ENCODE results near the gene SLC24A3.

Gene SLC24A3

DNA sequence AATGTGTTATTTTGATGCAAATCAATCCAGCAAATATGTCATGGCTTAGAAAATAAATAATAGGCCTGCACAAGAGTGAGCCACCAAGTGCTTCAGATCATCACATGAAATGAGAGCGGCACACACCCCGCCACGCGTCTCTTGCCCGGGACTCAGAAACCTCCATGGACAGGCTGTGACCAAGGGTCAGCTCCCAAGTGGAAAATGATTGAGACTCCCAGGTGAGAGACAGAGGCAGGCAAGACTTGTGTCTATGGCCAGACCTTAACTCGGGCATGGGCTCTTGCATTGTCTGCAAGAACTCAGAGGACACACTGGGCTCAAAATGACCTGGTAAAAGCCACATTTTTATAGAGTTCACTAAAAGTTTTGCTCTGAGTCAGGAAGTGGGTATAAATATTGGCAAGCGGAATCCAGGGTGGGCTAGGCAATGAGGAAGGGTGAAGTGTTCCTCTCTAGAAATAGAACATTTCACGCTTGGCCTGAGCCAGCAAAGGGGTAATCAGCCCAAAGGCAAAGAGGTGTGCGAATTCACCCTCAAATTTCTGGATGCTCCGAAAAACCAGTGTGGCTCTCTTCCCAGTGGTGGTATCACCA, 514.9 kb downstream of the SLC24A3 start:
- in situ Hi-C loops (cut with HindIII; ENCODE audit: low pct_unique_long_range_greater_than_20kb, low sequenced_read_pairs) = no loop called here
- no peak for TF ChIP-seq JUND (IDR thresholded peaks at IDR 0.05; ENCODE audit: low read depth)
- no peak for DNase-seq (ENCODE audit: low read depth in 1 of 2, low spot score in 1 of 2)

DNA sequence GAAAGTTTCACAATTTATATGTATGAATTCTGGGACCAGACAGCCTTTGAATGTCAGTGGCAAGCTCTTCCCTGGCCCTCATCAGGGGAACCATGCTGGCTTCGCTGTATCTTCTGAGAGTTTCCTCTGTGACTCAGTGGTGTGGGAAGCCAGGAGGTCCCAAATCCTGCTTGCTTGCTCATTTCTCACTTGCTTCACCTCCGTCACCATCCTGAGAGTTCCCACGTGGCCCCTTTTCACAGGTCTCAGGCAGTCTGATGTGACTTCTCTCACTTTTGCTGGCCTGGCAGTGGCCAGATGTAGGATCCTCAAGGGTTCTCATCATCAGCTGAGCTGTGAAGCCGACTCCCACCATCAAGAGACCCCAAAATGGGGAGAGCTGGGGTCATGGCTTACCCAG, 517.2 kb downstream of the SLC24A3 start:
- no peak for DNase-seq (ENCODE audit: low read depth in 1 of 2, low spot score in 1 of 2)
- TF ChIP-seq JUND (IDR thresholded peaks at IDR 0.05; ENCODE audit: low read depth) = no peak
- in situ Hi-C loops (cut with HindIII; ENCODE audit: low pct_unique_long_range_greater_than_20kb, low sequenced_read_pairs) = no loop called here

DNA sequence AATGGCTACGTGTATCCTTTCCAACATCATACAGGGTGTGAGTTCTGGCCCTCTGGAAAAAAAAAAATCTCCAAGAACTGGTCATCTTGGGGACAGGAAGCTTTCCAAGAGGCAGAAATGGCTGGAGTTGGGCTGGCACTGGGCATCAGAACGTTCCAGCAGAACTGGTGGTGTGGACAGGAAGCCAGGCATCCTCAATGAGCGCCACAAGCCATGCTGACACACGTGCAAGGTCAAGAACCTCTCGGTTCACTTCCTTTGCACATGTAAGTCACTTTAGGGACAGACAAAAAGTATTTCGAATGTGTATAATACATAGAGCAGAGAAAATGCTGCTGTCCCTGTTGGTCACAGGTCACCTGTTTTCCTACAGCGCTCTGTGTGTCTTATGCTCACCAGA, 518.3 kb downstream of the SLC24A3 start:
- no peak for TF ChIP-seq JUND (IDR thresholded peaks at IDR 0.05; ENCODE audit: low read depth)
- in situ Hi-C loops (cut with HindIII; ENCODE audit: low pct_unique_long_range_greater_than_20kb, low sequenced_read_pairs) = no loop called here

DNA sequence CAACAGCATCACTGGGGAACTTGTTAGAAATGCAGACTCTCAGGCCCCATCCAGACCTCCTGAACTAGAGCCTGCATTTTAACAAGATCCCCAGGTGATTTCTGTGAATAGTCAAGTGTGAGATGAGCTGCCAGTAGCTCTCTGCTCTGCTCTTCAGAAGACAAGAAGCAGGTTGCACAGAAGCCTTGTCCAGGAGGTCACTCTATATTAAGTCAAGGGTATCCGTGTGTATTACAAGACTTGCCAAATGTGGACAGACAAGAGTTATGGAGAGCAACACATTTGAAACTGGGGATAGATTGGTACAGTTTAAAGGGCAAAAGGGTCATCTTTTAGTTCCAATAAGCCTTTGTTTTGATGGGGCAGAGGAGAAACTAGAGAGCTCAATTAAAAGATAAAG, 522.4 kb downstream of the SLC24A3 start:
- in situ Hi-C loops (cut with HindIII; ENCODE audit: low pct_unique_long_range_greater_than_20kb, low sequenced_read_pairs) = no loop called here
- no peak for DNase-seq (ENCODE audit: low read depth in 1 of 2, low spot score in 1 of 2)
- no peak for TF ChIP-seq JUND (IDR thresholded peaks at IDR 0.05; ENCODE audit: low read depth)

More for the DNA sequence above, 518.3 kb downstream of the SLC24A3 start:
- DNase-seq (ENCODE audit: low read depth in 1 of 2, low spot score in 1 of 2) = no peak

DNA sequence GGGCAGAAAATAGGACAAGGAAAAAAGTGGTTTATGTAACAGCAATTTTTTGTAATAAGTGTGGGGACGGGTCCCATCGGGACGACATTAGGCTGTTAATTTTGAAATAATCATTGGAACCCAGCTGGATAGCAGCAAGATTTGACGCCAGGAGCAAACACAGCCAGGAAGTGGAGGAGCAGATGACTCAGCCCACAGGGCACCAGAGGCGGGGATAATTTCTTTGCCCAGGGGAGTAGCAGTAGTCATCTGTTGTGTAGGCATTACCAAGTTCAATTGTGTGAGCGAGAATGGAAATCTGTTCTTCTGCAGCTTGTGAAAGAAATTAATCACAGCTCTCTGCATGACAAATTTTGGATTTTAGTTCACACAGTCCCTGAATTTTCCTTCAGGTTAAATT, 523.0 kb downstream of the SLC24A3 start:
- TF ChIP-seq JUND (IDR thresholded peaks at IDR 0.05; ENCODE audit: low read depth) = no peak

DNA sequence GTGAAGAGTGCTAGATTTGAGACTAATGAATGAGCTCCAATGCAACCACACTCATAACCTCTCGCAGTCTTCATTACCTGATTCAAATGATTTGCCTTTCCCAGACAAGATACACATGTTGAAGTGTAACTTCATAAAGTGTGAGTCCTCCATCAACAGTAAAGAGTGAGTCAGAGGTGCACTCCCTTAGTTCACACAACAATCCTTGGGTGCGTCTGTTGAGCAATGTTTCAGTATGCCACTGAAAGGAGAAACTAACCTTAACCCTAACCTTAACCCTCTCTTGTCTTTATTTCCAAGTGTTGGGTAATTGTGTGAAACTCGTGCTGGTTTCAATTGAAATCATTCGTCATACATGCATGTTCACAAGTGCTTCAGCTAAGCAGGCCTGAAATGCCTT, 524.6 kb downstream of the SLC24A3 start:
- no peak for TF ChIP-seq JUND (IDR thresholded peaks at IDR 0.05; ENCODE audit: low read depth)
- in situ Hi-C loops (cut with HindIII; ENCODE audit: low pct_unique_long_range_greater_than_20kb, low sequenced_read_pairs) = no loop called here
- no peak for DNase-seq (ENCODE audit: low read depth in 1 of 2, low spot score in 1 of 2)

More for the DNA sequence above, 523.0 kb downstream of the SLC24A3 start:
- DNase-seq (ENCODE audit: low read depth in 1 of 2, low spot score in 1 of 2) = peak; percentile 29 to 54
- in situ Hi-C loops (cut with HindIII; ENCODE audit: low pct_unique_long_range_greater_than_20kb, low sequenced_read_pairs) = no loop called here

DNA sequence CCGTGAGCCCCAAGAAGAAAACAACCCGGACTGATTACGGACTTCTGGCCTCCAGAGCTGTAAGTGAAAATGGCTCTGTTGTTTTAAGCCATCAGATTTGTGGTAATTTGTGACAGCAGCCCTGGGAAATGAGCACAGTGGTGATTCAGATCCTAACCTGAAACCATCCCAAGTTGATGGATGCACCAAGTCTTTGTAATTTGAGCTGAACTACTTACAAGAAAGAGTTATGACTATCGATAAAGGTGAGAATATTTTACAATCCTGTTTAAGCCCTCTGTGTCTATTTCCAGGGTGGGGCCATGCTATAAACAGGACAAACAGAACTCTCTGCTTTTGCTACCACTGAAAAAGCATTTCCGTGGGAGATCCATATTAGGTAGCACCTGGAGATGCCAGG, 526.5 kb downstream of the SLC24A3 start:
- no peak for DNase-seq (ENCODE audit: low read depth in 1 of 2, low spot score in 1 of 2)
- in situ Hi-C loops (cut with HindIII; ENCODE audit: low pct_unique_long_range_greater_than_20kb, low sequenced_read_pairs) = no loop called here
- TF ChIP-seq JUND (IDR thresholded peaks at IDR 0.05; ENCODE audit: low read depth) = no peak

DNA sequence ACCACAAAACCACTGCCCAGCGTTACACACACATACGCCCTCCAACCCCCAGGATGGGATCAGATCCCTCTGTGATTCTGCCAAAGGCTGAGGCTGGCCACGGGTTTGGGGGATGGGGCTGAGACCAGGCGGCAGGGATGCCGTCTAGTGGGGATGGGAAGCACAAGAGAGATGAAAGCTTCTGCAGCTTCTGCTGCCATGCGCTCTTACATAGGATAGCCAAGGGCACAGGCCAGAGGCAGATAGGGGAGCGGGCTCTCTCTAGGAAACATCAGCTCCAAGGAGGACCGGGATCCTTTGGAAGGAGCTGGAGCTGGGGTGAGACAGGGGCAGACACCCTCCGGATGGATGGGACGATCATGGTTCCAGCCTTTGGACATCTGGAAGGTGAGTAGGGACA, 526.9 kb downstream of the SLC24A3 start:
- DNase-seq (ENCODE audit: low read depth in 1 of 2, low spot score in 1 of 2) = no peak
- no peak for TF ChIP-seq JUND (IDR thresholded peaks at IDR 0.05; ENCODE audit: low read depth)
- in situ Hi-C loops (cut with HindIII; ENCODE audit: low pct_unique_long_range_greater_than_20kb, low sequenced_read_pairs) = no loop called here

DNA sequence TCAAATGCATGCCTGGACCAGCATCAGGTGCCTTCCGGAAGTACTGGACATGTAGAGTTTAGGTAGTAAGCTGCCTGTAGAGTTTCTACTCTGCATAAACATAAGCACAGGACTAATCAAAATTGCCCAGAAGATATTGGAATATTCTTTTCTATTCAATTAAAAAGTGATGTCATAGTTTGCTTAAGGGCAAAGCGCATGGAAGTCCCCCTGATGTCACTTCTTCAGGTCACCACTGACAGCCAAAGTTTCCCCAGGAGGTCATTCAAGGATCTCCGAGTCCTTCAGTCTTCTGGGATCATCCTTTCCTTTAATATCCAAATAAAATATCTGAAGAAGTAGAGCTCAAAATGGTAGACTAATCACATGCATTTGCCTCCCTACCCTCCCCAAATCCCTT, 528.1 kb downstream of the SLC24A3 start:
- DNase-seq (ENCODE audit: low read depth in 1 of 2, low spot score in 1 of 2) = no peak
- no peak for TF ChIP-seq JUND (IDR thresholded peaks at IDR 0.05; ENCODE audit: low read depth)
- in situ Hi-C loops (cut with HindIII; ENCODE audit: low pct_unique_long_range_greater_than_20kb, low sequenced_read_pairs) = no loop called here

DNA sequence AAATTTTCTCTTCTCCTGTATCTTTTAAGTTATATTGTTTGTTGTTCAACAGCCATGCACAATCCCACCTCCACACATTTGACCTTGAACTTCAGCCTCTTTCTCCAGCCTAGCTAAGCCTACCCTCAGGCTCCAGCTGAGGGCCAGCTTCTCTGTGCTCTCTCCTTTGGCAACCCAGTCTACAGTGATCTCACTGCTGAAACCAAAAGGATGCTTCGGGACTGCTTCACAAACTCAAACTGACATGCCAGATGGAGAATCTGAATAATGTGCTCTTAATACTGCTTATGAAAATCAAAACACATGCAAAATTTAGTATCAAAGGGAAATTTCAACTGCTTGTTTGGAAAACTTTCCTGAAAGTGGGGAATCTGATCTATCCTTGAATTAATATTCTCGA, 529.5 kb downstream of the SLC24A3 start:
- TF ChIP-seq JUND (IDR thresholded peaks at IDR 0.05; ENCODE audit: low read depth) = no peak
- DNase-seq (ENCODE audit: low read depth in 1 of 2, low spot score in 1 of 2) = no peak
- in situ Hi-C loops (cut with HindIII; ENCODE audit: low pct_unique_long_range_greater_than_20kb, low sequenced_read_pairs) = no loop called here

DNA sequence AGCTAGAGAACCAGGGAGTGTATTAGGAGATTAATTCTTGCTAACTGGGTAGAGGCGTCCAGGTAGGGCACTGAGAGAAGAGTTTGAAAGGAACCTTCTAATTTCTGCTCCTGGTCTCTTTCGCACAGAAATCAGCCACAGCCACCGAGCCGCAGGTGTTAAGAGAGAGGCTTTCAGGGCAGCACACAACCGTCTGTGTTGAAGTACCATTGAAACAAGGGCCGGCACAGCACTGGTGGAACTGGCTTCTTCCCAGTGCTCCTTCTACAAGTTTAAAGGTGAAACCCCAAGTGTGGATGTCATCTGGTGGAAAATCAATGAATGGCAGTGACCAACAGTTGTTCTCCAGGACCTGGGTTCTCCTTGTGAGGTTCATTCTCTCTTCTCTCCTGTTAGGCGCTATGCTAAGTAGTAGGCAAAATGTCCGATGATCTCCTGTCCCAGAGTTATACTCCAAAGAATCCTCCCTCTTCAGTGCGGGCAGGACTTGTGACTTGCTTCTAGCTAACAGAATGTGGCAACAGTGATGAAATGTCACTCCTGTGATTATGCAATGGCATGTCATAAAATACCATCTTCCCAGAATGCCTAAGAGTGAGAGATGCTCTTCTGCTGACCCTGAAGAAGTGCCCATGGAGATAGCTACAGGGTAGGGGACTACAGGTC, 530.7 kb downstream of the SLC24A3 start:
- in situ Hi-C loops (cut with HindIII; ENCODE audit: low pct_unique_long_range_greater_than_20kb, low sequenced_read_pairs) = no loop called here

DNA sequence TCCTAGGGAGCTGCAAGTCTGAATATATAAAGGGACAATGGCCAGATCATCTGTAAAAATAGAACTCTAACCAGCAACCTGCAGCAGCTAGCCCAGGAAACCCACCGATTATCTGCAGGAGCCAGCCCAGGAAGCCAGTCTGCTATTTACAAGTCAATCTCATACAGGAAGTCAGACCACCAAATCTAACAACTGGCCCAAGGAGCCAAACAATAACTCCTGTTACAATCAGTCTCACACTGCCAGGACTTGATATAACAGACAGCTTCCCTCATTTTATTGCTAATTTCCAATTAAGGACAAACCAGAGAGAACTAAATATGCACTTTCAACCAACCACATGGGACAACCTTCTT, 531.2 kb downstream of the SLC24A3 start:
- no peak for TF ChIP-seq JUND (IDR thresholded peaks at IDR 0.05; ENCODE audit: low read depth)
- in situ Hi-C loops (cut with HindIII; ENCODE audit: low pct_unique_long_range_greater_than_20kb, low sequenced_read_pairs) = no loop called here
- no peak for DNase-seq (ENCODE audit: low read depth in 1 of 2, low spot score in 1 of 2)

More for the DNA sequence above, 530.7 kb downstream of the SLC24A3 start:
- TF ChIP-seq JUND (IDR thresholded peaks at IDR 0.05; ENCODE audit: low read depth) = no peak
- DNase-seq (ENCODE audit: low read depth in 1 of 2, low spot score in 1 of 2) = no peak

DNA sequence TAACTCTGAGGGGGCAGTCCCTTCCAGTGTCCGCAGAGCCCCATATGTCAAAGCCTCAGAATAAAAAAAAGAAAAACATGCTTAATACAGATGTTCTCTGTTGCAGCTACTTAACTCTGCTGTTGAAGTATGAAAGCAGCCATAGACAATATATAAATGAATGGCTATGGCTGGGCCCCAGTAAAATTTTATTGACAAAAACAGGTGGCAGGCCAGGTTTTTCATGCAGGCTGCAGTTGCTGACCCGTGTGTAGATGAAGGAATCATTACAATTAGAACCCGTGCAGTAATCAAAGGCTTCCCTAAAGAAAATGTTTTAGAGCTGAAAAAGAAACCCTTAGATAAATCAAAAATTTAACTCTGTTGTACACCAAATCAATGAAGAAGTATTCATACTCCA, 532.7 kb downstream of the SLC24A3 start:
- no peak for DNase-seq (ENCODE audit: low read depth in 1 of 2, low spot score in 1 of 2)
- in situ Hi-C loops (cut with HindIII; ENCODE audit: low pct_unique_long_range_greater_than_20kb, low sequenced_read_pairs) = no loop called here
- no peak for TF ChIP-seq JUND (IDR thresholded peaks at IDR 0.05; ENCODE audit: low read depth)

DNA sequence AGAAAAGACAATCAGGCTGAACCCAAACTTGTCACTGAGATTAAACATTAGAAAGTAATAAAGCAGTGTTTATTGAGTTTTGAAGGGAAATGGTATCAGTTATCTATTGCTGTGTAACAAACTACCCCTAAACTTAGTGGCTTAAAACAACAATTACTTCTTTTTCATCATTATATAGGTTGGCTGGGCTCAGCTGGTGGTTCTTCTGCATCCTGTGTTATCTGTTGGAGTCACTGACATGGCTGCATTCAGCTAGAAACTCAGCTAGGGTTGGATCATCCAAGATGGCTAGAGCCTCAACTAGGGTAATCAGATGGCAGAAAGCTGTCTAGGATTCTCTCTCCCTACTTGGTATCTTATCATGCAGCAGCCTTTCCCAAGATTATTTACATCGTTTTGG, 533.1 kb downstream of the SLC24A3 start:
- no peak for DNase-seq (ENCODE audit: low read depth in 1 of 2, low spot score in 1 of 2)
- in situ Hi-C loops (cut with HindIII; ENCODE audit: low pct_unique_long_range_greater_than_20kb, low sequenced_read_pairs) = no loop called here
- TF ChIP-seq JUND (IDR thresholded peaks at IDR 0.05; ENCODE audit: low read depth) = no peak
